Suprapubic skin (tissue), 4 donors: ENCODE data around the gene ARHGEF17.

Experiments
- CTCF ChIP-seq, 2 donors: fragments of 200-600 bp in 1 of 2; fragments of 450-650 bp in 1 of 2; sonication (generic) in 1 of 2; IDR thresholded peaks; one replicate each; pipeline ENCODE4 v1.5.1; 2016 to 2019; ENCODE audit warnings: antibody characterized with exemption in 2 of 2, mild to moderate bottlenecking in 1 of 2, moderate library complexity in 1 of 2
- POLR2A ChIP-seq, 2 donors: fragments of 450-650 bp; IDR thresholded peaks; one replicate each; pipeline ENCODE4 v1.6.1; 2017; ENCODE audit warnings: antibody characterized with exemption in 2 of 2, mild to moderate bottlenecking in 2 of 2, moderate library complexity in 2 of 2
- POLR2AphosphoS5 ChIP-seq, 3 donors: sonication (generic); formaldehyde crosslinking; IDR thresholded peaks; one replicate each; pipeline ENCODE4 v1.6.1; 2017; ENCODE audit warnings: antibody characterized with exemption in 3 of 3

GRCh38 chr11:73388265-73389133, 80.4 kb downstream of the ARHGEF17 start:
- no peak for TF ChIP-seq CTCF (IDR thresholded peaks at IDR 0.05)
- TF ChIP-seq POLR2A (IDR thresholded peaks at IDR 0.05), result no peak
- no peak for TF ChIP-seq POLR2AphosphoS5 (IDR thresholded peaks at IDR 0.05)
